NCI-H1105 (cell line): ENCODE measurements around the gene ACAT2.
A peak's percentile ranks its signal among the peaks of the same experiment; 100 is the strongest.
"Not testable (repeated sequence)": the region's sequence is repeated elsewhere in the genome, so short reads cannot be mapped to it uniquely, and the experiment has no call there.

Experiments used
- DNase-seq: peaks from one replicate; lab custom pipeline; 2025; lab: John Stamatoyannopoulos, UW

ACAT2 gene

DNA sequence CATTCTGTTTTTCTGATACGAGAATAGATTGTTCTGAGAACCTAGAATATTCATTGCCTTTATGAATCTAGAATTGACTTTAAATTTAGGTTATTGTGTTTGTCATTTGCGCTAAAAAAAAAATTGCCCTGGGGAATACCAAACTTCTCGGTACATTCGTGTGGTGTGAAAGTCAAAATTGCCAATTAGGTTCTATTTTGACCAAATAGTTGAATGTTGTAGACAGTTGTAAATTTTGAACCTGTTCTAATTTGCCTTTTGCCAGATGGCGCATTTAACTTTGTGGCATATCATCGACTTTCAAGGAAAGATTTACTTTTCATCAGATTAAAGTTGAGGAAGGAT, 31.5 kb upstream of the ACAT2 start:
- no peak for DNase-seq

DNA sequence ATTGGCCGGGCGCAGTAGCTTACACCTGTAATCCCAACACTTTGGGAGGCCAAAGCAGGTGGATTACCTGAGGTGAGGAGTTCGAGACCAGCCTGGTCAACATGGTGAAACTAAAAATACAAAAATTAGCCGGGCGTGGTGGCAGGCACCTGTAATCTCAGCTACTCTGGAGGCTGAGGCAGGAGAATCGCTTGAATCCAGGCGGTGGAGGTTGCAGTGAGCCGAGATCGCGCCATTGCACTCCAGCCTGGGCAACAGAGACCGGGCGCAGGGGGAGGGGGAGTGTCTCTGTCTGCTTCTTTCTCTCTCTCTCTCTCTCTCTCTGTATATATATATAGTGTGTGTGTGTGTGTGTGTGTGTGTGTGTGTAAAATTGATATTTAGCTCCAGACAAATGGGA, 29.3 kb upstream of the ACAT2 start:
- DNase-seq, result not testable (repeated sequence)

DNA sequence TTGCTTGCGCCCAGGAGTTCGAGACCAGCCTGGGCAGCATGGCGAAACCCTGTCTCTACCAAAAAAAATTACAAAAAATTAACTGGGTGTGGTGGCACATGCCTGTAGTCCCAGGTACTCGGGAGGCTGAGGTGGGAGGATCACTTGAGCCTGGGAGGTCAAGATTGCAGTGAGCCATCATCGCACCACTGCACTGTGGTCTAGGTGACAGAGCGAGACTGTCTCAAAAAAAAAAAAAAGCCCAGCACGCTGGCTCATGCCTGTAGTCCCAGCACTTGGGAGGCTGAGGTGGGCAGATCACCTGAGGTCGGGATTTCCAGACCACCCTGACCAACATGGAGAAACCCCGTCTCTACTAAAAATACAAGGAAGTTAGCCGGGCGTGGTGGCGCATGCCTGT, 28.4 kb upstream of the ACAT2 start:
- DNase-seq, result not testable (repeated sequence)

DNA sequence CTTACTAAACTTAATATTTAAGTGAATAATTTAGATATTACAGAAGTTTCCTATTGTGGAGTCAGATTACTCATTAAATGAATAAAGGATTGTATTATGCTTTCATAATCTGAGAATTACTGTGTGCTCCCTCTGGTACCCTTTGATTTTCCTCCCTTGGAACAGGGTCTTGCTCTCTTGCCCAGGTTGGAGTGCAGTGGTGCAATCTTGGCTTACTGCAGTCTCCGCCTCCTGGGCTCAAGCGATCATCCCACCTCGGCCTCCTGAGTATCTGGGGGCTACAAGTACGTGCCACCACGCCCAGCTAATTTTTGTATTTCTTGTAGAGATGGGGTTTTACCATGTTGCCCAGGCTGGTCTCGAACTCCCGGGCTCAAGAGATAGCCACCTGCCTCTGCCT, 24.9 kb upstream of the ACAT2 start:
- DNase-seq, result no peak

DNA sequence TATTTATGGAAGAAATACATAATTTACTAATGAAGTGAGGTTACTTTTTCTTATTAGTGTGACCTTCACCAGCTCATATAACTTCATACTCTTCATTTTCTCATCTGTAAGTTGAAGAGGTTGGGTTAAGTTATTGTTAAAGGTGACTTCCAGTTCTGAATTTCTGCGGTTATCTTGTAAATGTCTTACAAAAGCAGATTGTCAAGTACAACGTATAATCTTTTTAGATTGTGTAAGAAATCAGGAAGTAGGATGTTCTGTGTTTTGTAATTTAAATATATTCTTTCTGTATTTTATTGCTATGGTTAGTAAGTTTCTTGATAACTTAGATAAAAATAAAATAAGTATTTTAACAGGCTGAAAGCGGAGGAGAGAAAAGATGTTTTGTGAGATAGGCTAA, 22.5 kb upstream of the ACAT2 start:
- DNase-seq, result no peak

DNA sequence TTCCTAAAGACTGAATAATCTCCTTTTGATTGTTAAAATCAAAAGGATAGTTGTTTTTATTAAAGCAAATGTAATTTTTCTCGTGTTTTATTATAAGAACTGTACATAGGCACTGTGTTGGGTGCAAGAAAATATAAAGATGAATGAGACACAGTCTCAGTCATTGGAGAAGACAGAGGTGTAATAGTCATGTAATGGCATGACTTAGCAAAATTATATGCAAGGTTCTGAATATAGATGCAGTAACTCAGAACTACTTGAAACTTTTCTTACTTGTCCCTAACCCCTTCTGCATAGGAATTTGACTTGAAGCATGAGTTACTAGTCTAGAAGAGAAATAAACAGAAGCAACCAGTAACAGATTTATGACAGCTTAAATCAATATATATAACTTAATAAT, 19.7 kb upstream of the ACAT2 start:
- no peak for DNase-seq

DNA sequence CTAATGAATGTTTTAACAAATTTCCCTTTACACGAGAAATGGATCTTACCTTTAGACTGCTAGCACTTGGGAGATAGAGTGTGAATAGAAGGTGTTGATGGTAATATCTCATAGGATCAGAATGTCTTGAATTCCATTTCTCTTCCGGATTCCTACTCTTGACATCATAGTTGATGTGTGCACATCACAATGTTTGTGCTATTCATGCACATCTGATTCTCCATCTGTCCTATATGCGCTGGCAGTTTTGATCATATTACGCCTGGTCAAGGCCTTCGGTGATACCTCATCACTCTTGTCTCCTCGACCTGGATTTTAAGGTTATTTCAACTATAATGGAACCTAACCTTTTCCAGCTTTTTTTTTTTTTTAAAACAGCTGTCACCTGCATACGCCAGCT, 16.8 kb upstream of the ACAT2 start:
- no peak for DNase-seq

DNA sequence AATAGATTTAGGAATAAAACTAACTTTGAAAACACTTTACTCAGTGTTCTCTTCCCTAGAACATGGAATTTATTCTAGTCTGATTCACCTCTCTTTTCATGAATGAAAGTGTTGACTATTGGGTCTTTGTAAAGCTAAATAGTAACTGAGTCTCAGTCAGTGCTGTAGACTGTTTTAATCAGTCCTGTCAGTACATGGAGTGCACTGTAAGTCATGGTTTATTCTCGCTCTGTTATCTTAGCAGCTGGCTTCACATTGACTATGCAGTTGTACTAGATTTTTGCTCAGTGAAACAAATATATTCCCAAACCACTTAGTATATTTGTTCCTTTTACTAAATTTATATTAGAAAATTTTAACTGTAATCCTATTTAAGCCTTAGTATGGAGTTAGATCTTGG, 15.1 kb upstream of the ACAT2 start:
- DNase-seq, result no peak

DNA sequence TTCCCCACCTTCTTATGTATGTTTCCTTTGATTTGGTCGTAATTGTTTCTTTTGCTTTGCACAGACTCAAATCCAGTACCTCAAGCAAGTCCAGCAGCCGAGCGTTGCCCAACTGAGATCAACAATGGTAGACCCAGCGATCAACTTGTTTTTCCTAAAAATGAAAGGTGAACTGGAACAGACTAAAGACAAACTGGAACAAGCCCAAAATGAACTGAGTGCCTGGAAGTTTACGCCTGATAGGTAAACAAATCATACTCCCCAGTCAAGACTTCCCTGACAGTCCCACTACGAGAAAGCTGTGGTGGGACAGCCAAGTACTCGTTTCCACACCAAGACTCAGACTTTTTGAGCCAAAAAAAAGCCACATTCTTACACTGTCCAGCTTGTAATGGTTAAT, 13.7 kb upstream of the ACAT2 start:
- not testable (repeated sequence) for DNase-seq

DNA sequence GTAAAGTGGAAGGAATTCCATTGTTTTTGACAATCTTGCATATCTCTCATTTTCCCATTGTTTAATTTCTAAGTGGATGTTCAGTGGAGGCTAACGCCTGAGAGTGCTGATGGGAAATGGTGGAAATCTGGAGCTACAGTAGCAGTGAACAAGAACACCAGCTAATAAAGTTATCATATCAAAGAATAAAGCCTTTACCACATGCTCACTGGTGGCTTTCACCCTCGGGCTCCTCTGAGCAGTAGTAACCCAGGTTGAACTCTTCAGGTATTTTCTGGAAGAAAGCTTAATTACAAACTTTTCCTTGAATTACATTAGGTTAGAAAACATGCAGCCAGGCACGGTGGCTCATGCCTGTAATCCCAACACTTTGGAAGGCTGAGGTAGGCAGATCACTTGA, 10.4 kb upstream of the ACAT2 start:
- no peak for DNase-seq

DNA sequence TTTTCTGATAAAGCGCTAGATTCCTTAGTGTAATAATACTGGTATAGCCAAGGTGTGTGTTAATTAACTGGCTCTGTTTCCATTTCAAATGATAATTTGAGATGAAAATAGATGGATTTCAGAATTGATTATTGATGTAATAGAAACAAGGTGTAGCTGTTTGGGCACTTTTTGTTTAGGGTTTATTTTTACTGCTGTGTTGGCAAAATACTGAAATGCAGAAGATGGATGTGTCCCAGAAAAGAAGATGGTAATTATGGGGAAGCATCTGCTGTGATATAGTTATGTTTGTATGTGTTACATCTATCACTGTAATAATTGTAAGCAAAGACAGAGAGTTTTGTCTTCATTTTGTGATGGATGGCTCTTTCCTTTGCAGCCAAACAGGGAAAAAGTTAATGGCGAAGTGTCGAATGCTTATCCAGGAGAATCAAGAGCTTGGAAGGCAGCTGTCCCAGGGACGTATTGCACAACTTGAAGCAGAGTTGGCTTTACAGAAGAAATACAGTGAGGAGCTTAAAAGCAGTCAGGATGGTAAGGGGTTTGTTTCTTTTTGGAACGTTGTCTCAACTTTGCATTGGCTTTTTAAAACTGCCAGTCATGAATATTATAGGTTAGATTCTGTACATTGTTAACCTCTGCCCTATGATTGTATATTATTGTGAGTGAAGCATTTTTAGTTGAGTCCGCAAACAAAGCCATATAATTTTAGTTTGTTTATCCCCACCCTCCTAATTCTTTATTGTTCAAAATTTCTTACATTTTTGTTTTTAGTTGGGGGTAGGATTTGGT, 8.6 kb upstream of the ACAT2 start:
- no peak for DNase-seq

DNA sequence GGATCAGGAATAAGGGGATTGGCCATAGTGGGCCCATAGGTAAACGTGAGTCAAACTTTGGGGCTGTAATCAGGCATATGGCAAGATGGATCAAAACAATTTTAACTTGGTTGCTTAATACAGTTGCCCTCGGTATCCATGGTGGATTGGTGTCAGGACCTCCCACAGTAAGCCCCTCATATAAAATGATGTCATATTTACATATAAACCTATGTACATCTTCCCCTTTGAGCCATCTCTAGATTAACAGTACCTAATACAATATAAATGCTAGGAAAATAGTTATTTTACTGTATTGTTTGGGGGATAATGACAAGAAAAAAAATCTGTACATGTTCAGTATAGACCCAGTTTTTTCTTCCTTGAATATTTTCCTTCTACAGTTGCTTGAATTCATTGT, 7.4 kb upstream of the ACAT2 start:
- DNase-seq, result no peak

DNA sequence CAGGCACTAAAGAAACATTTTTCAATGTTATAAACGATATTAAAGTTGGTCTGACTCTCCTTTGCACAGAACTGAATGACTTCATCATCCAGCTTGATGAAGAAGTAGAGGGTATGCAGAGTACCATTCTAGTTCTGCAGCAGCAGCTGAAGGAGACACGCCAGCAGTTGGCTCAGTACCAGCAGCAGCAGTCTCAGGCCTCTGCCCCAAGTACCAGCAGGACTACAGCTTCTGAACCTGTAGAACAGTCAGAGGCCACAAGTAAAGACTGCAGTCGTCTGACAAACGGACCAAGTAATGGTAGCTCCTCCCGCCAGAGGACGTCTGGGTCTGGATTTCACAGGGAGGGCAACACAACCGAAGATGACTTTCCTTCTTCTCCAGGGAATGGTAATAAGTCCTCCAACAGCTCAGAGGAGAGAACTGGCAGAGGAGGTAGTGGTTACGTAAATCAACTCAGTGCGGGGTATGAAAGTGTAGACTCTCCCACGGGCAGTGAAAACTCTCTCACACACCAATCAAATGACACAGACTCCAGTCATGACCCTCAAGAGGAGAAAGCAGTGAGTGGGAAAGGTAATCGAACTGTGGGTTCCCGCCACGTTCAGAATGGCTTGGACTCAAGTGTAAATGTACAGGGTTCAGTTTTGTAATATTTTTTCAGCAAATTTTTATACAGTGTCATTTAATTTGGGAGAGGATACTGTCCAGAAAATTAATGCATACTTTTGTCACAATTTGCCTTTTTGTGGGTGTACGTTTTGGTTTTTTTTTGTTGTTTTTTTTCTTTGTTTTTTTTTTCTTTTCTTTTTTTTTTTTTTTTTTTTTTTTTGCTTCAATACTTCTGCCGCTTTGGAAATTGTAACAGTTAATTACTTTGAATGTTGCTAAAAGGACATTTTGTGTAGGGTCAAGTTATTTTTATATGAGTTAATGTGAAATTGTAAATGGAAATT, 6.6 kb upstream of the ACAT2 start:
- no peak for DNase-seq

DNA sequence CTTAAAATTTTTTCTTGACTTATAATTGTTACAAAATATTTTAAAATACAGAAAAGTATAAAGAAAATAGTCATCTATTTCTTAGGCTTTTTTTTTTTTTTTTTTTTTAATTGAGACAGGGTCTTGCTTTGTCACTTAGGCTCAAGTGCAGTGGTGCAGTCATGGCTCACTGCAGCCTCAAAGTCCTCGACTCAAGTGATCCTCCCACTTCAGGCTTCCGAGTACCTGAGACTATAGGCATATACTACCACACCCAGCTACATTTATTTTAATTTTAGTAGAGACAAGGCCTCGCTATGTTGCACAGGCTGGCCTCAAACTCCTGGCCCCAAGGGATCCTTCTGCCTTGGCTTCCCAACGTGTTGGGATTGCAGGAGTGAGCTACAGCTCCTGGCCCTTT, 5.3 kb upstream of the ACAT2 start:
- DNase-seq, result no peak

DNA sequence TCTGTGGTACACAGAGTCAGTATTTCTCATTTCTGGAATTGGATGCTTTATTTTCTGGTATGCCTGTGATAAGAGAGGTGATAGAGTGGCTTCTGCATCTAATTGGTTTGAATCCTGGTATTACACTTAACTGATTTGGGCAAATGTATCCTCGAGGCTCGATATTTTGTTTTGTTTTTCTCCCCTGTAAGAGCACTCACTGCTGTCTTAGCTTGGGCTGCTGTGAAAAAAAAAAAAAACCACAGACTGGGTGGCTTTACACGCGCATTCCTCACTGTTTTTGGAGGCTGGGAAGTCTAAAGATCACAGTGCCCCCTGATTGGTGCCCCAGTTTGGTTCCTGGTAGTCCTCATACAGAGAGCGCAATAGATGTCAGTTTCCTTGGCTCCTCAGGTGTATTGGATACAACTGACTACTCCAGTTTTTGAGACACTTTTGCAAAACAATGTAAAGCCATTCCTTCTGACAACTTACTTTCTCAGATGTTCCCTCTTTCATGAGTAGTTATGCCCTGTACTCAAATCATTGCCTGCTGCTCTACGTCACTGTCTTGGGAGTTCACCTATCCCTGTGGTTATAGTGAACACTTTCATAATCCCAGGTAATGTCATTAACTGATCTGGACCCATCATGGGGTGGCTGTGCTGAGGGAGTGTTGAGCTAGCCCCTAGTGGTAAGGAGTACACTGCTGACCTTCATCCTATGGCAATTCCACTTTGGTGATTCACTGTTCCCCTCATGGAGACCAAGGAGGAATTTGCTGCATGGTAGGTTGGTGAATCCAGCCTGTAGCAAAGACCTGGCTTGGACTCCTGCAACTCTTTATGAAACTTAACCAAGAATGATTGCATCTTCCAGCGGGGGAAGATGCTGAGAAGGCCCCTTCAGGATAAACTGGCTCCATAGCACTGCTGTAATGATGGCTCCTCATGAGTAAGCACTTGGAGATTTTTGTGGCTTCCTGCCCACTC, 3.5 kb upstream of the ACAT2 start:
- DNase-seq, result no peak

DNA sequence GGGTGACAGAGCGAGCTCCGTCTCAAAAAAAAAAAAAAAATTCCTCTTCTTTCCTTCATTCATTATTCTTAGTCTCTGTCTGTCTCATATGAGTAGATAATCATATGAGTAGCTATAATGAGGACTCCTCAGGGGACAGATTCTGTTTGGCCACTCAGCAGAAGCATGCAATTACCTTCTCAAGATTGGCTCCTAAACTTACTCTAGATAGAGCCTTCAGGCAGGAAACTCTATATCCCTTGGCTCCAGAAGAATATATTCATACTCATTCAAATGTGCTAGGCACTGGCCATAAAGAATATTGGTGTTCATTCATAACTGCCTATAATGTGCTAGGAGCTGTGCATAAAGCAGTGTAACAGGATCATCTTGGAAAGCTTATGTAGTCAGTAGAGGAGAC, 2.2 kb upstream of the ACAT2 start:
- DNase-seq, result no peak

DNA sequence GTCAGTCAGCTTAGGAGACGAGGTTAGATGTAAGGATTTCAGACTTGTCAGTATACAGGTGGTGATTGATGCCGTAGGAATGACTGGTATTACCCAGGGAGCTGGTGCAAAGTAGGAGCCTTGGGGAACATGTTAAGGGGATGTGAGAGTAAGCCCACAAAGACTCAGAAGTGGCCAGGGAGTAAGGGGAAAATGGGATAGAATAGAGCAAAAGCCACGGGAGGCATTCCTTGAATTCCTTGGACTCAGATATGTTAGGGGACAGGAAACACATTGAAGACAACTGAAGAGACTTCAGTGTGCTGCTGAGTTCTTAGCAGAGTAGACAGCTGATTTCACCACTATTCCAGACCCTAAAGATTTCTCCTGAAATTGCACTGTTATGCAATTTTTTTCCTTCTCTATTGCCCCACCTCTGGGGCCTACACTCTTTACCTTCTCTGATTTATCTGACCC, 1.2 kb upstream of the ACAT2 start:
- DNase-seq, result no peak

DNA sequence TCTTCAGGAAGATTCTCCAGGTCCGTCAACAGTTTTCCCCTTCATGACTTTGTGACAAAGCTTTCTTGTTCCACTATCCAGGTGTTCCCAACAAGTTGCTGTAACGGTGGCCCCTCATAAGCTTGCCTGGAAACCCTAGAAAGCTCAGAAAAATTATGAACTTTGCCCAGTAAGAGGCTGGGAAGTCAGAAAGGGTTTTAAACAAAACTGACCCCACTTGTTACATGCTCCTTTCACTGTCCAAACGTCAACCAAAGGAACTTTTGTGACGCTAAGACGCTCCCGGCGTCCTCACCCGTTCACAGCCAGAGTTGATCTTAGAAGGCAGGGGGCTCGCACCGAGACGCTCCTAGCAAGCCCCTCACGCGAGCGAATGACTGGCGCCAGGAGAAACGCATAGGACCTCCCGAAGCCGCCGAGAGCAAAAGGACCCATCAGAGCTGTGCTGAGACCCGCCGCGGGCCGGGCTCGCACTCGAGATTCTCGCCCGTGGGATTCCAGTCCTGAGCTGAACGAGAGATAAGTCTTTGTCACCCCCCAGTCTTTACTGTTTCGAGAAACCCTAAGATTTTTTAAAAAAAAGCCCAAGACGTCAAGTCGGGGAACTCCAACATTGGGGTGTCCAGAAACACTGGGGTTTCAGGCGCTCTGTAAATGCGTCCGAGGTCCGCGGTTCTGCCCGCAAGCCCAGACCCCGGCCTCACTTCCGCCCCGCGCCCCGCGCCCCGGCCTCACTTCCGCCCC, 544 bp upstream of the ACAT2 start:
- DNase-seq, result peak; percentile 42

DNA sequence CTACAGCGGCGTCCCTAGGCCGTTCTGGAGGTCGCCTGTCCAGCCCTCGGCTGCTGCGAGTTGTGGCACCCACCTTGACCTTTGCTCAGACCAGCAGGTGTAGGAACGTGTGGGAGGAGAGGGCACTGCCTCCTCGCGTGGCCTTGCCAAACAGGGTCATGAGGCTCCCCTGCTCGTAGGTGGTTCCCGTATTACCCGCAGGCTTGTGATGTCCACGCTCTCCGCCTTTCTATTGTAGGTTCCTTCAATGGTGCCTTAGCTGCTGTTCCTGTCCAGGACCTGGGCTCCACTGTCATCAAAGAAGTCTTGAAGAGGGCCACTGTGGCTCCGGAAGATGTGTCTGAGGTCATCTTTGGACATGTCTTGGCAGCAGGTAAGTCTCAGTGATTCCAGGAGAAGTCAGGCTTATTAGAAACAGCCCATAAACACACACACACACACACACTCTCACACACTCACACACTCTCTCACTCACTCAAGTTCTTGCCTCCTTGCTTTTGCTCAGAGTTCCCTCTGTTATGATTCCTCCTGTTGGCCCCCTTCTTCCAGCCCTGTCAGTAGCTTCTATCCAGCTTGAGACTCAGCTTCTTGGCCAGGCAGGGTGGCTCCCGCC, 942 bp downstream of the ACAT2 start:
- no peak for DNase-seq

DNA sequence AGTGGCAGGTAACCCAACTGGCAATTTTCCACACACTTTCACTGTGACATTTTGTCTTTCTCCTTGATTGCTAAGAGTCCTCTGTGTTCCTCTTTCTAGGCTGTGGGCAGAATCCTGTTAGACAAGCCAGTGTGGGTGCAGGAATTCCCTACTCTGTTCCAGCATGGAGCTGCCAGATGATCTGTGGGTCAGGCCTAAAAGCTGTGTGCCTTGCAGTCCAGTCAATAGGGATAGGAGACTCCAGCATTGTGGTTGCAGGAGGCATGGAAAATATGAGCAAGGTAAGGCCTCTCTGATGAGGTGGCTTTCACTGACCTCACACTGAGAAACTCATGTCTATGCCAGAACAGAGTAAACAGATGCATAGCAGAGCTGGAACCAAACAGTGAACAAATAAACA, 5.1 kb downstream of the ACAT2 start:
- DNase-seq, result no peak

DNA sequence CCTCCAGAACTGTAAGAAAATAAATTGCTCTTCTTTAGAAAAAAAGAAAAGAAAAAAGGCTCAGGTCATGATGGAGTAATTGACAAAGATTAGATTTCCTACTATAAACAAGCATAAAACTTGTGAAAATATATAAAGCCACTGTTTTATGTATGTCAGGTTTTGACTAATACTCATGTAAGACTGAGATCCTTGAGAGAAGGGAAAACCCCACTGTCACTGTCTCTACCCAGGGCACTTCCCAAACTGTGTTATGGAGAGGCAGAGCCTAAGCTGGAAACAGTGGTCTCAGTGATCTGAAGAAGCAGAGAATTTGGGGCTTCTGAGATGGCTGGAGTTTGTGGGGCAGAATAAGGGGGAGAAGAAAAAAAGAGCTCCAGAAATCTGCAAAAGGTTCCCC, 7.6 kb downstream of the ACAT2 start:
- no peak for DNase-seq
